Colonic mucosa (tissue), 4 donors: Measurements from ENCODE around the gene ANO8. TPM values are rescaled to one million over a fixed set of nuclear protein-coding genes. Genes with fewer than 3 reads are reported as not detected.

Source experiments
- DNase-seq: peaks from one replicate; pipeline ENCODE4 v3.0.0-alpha.2; 2020
- H3K27ac ChIP-seq: fragments of 200-600 bp; one replicate; pipeline ENCODE4 v1.8.0; 2021
- H3K27me3 ChIP-seq: fragments of 200-600 bp; one replicate; pipeline ENCODE4 v1.8.0; 2021
- H3K36me3 ChIP-seq: fragments of 200-600 bp; one replicate; pipeline ENCODE4 v1.8.0; 2021
- H3K4me1 ChIP-seq: fragments of 200-600 bp; one replicate; pipeline ENCODE4 v1.8.0; 2021; ENCODE audit warnings: mild to moderate bottlenecking
- H3K4me3 ChIP-seq: fragments of 200-600 bp; one replicate; pipeline ENCODE4 v1.8.0; 2021
- H3K9ac ChIP-seq, 2 donors: one replicate each; pipeline ENCODE4 v1.7.0; 2013; ENCODE audit warnings: control low read depth in 2 of 2, low read depth in 2 of 2, low read length in 2 of 2
- H3K9me3 ChIP-seq: fragments of 200-600 bp; one replicate; pipeline ENCODE4 v1.8.0; 2021
- intact Hi-C: fragments of 100-400 bp; cut with DNase I; formaldehyde crosslinking; loops from one replicate; pipeline ENCODE4 v1.14.1; 2022
- total RNA-seq, 2 donors: library from RNA; stranded (reverse); fragmentation: NEBNext Ultra II Directional in 1 of 2; extraction: Animal tissue kit (Norgen Biotek cat#: 25700) in 1 of 2; gene quantifications; one replicate each; pipeline ENCODE4 v1.2.1, GENCODE V29; 2021
- TF ChIP-seq, protein P1 (sequence below): fragments of 200-600 bp; IDR thresholded peaks from one replicate; pipeline ENCODE4 v1.8.0; 2022; ENCODE audit warnings: antibody characterized with exemption, mild to moderate bottlenecking
- donor health status: healthy.
- donor health status: DM: no; HTN: no; CAD: no.
- donor health status: DM: no; HTN: no; CAD: no.

The ANO8 gene
- total RNA-seq, 2 donors from 2014 or later = 8.9 to 13.7 TPM

DNA sequence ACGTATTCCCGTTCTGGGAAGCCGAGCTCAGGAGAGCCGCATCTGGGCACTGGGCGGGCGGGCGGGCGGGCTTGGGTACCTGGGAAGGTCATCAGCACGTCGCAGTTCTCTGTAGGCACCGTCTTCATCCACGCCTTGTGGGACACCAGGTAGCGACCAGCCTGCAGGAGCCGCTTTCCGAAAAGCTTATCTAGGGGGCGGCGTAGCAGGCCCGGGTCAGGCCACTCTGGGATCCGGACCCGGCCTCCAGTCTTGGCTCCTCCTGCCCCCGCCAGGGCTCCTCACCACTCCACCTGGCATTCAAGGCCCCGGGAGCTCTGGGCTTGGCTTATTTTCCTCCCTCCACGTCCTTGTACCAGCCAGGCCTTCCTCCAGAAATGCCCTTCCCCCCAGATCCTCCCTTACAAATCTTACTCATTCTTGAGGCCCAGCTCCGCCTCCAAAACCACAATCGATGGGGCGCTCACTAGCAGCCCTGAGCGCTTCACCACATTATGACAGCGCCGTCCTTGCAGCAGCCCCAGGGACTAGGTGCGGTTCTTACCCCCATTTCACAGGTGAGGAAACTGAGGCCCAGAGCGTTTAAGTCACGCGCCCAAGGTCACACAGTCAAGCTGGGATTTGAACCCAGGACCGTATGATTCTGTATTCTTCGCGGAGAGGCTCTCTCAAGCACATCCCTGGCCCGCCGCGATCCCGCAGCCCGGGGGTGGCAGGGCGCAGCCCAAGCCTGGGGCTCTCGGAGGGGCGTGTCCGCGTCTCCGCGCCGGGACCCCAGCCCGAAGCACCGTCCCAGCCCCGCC, 843 bp downstream of the ANO8 start:
- Histone ChIP-seq H3K4me1 (peaks cover 26% of the 10 kb centered on the region), H3K9me3 (no peaks in the 10 kb centered on the region), H3K36me3 (no peaks in the 10 kb centered on the region), H3K9ac (peak overlapping the region; percentile 63 to 80), H3K4me3 (peak overlapping the region; percentile 82), H3K27me3 (peaks cover 10% of the 10 kb centered on the region), H3K27ac (peak overlapping the region; percentile 74)
- no peak for DNase-seq
- TF ChIP-seq, protein P1, sequence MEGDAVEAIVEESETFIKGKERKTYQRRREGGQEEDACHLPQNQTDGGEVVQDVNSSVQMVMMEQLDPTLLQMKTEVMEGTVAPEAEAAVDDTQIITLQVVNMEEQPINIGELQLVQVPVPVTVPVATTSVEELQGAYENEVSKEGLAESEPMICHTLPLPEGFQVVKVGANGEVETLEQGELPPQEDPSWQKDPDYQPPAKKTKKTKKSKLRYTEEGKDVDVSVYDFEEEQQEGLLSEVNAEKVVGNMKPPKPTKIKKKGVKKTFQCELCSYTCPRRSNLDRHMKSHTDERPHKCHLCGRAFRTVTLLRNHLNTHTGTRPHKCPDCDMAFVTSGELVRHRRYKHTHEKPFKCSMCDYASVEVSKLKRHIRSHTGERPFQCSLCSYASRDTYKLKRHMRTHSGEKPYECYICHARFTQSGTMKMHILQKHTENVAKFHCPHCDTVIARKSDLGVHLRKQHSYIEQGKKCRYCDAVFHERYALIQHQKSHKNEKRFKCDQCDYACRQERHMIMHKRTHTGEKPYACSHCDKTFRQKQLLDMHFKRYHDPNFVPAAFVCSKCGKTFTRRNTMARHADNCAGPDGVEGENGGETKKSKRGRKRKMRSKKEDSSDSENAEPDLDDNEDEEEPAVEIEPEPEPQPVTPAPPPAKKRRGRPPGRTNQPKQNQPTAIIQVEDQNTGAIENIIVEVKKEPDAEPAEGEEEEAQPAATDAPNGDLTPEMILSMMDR = no peak
- intact Hi-C loops = loop anchor here (2.0 kb wide), 1 partner anchor 29 kb away; the partner anchor contains the start of gene MRPL34

DNA sequence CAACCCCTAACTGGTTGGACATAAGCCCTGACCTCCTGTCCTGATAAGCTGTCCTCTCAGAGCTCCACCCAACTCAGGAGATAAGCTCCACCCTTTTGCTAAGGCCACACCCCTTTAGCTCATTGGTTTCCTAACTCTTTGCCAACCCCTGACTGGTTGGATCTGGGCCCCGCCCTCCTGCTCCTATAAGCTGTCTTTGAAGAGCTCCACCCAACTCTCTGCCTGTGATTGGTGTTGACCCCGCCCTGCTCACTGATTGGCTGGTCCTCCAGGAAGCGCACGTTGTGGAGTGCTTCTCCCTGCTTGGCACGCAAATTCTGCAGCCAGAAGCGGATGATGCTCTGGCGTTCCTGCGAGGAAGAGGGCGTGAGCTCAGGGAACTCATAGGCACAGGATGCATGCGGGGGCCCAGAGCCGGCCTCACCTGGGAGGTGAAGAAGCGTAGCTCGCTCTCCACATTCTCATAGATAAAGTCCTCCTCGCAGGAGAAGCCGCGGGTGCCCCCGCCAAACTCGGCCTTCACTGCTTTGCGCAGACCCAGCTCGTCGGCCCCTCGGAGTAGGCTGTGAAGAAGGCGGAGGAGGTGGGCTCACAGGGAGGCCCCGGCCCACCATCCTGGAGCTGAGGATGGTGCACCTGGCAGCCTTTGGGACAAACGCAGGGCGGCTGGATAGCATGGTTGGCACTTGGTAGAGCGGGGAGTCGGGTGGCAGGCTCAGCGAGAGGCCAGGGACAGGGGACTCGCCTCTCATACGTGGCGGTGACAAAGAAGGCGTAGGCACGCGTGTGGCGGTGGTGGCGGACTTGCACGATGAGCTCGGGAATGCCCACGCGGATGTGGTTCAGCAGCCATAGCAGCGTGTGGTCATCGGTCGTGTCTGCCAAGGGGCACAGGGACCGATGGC, 1.7 kb downstream of the ANO8 start:
- Histone ChIP-seq H3K4me1 (peaks cover 20% of the 10 kb centered on the region), H3K27me3 (peaks cover 10% of the 10 kb centered on the region), H3K9ac (no peak overlapping the region), H3K4me3 (no peak overlapping the region), H3K9me3 (no peaks in the 10 kb centered on the region), H3K36me3 (no peaks in the 10 kb centered on the region), H3K27ac (no peak overlapping the region)
- TF ChIP-seq, protein P1 = no peak
- DNase-seq = no peak
- intact Hi-C loops = no loop called here

DNA sequence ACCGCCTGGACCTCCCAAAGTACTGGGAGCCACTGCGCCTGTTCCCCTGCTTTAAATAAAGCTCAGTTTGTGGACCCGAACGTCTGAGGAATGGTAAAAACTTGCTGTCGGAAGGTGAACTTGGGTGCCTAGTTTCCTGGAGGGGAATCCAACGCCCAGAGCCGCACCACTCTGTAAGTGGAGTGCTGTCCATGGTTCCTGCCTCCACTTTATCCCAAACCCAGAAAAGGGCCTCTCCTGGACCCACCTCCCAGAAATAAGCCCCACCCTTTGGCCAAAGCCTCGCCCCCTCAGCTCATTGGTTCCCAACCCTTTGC, 2.3 kb downstream of the ANO8 start:
- DNase-seq = no peak
- Histone ChIP-seq H3K9ac (no peak overlapping the region), H3K4me1 (peaks cover 22% of the 10 kb centered on the region), H3K9me3 (no peaks in the 10 kb centered on the region), H3K4me3 (no peak overlapping the region), H3K36me3 (no peaks in the 10 kb centered on the region), H3K27ac (no peak overlapping the region), H3K27me3 (peaks cover 10% of the 10 kb centered on the region)
- intact Hi-C loops = no loop called here
- TF ChIP-seq, protein P1 = no peak

DNA sequence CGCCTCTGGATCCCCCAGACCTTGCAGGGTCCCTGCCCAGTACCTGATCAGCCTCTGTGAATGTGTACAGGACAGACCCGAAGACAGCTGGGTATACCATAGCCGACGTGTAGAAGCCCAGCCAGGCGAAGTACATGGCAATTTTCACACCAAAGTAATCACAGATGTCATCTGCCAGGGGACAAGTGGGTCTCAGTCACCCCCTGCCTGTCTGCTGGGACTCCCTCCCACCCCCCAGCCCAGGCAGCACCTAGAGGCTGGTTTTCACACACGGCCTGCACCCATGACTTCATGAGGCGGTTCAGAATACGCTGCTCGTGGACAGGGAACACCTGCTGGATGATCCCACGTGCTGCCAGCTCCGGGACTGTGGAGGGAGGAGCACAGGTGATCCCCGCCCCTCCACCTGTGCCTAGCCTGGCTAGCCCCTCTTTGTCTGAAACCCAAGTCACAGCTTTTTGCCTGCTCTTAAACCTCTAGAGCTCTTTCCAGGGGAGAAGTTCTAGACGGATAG, 3.6 kb downstream of the ANO8 start:
- no peaks in the 10 kb centered on the region for H3K36me3 ChIP-seq
- peaks cover 22% of the 10 kb centered on the region for H3K4me1 ChIP-seq
- H3K9me3 ChIP-seq = no peaks in the 10 kb centered on the region
- H3K27me3 ChIP-seq = peaks cover 10% of the 10 kb centered on the region
- TF ChIP-seq, protein P1 = no peak
- intact Hi-C loops = no loop called here
- H3K4me3 ChIP-seq = no peak overlapping the region
- H3K9ac ChIP-seq = no peak overlapping the region
- H3K27ac ChIP-seq = no peak overlapping the region
- no peak for DNase-seq

DNA sequence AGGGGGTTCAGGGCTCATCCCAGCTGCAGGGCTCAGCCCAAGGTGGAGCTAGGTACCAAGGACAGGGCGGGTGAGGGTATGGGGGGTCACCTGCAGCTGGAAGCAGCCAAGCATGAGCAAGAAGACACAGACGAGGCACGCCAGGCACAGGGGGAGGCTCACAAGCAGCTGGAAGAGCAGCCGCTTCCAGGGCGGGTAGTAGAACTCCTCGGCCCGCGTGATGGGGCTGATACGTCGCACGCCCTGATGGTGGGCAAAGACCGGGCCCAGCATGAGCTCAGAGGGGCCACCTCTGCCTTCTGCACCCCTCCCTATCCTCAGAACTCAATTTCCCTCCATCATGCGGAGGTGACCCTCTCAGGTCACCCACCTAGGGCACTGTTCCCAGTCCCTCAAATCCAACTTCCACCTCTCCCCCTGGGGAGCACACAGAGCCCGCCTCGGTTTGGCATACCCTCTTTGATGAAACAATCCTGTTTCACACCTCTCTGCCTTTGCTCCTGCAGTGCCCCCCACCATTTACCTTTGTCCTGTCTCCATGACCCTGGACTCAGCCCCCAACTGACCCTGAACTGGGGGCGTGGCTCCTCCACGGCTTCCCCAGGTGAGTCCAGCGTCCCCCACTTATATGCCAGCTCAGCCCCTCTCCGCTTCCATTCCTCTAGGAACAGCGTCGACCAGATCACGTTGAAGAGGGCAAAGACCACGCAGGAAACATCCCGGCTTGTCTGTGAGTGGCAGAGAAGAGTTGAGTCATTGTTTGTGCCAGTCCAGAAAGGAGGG, 4.2 kb downstream of the ANO8 start:
- DNase-seq = no peak
- Histone ChIP-seq H3K4me3 (no peak overlapping the region), H3K27me3 (peaks cover 10% of the 10 kb centered on the region), H3K36me3 (no peaks in the 10 kb centered on the region), H3K9ac (no peak overlapping the region), H3K27ac (no peak overlapping the region), H3K4me1 (peaks cover 22% of the 10 kb centered on the region), H3K9me3 (no peaks in the 10 kb centered on the region)
- intact Hi-C loops = no loop called here
- TF ChIP-seq, protein P1 = no peak
